HG02759 (cell line): ENCODE results near the gene FNBP1L.

ENCODE experiments used
- ATAC-seq: cut with Tn5 transposase; IDR thresholded peaks from one replicate; pipeline ENCODE4 v1.9.1; 2021; ENCODE audit warnings: mild to moderate bottlenecking, moderate library complexity; ENCODE audit not compliant: unreplicated experiment

Gene FNBP1L

GRCh38 chr1:93591291-93591675, 143.4 kb downstream of the FNBP1L start:
- peak; percentile 28 for ATAC-seq

GRCh38 chr1:93591676-93592550, 144.0 kb downstream of the FNBP1L start:
- ATAC-seq = peak; percentile 94

- no peak for ATAC-seq
Observed at GRCh38 chr1:93592551-93592949, 144.6 kb downstream of the FNBP1L start.

GRCh38 chr1:93593854-93594602, 146.1 kb downstream of the FNBP1L start:
- ATAC-seq = no peak

- ATAC-seq = no peak
Observed at GRCh38 chr1:93594603-93594880, 146.6 kb downstream of the FNBP1L start.

GRCh38 chr1:93595266-93595665, 147.3 kb downstream of the FNBP1L start:
- ATAC-seq = no peak

- no peak for ATAC-seq
Observed at GRCh38 chr1:93595743-93596142, 147.8 kb downstream of the FNBP1L start.

GRCh38 chr1:93596329-93597089, 148.6 kb downstream of the FNBP1L start:
- no peak for ATAC-seq

GRCh38 chr1:93597709-93598108, 149.8 kb downstream of the FNBP1L start:
- ATAC-seq = no peak

- ATAC-seq = no peak
Observed at GRCh38 chr1:93598396-93598795, 150.5 kb downstream of the FNBP1L start.

GRCh38 chr1:93598861-93599439, 151.0 kb downstream of the FNBP1L start:
- ATAC-seq = no peak

- ATAC-seq = no peak
Observed at GRCh38 chr1:93599479-93599878, 151.6 kb downstream of the FNBP1L start.

- ATAC-seq = no peak
Observed at GRCh38 chr1:93600663-93601062, 152.7 kb downstream of the FNBP1L start.

GRCh38 chr1:93601686-93602085, 153.8 kb downstream of the FNBP1L start:
- no peak for ATAC-seq

- ATAC-seq = no peak
Observed at GRCh38 chr1:93602101-93602500, 154.2 kb downstream of the FNBP1L start.

- no peak for ATAC-seq
Observed at GRCh38 chr1:93603106-93603505, 155.2 kb downstream of the FNBP1L start.

- no peak for ATAC-seq
Observed at GRCh38 chr1:93603601-93604000, 155.7 kb downstream of the FNBP1L start.
